Chondrocyte (in vitro differentiated cells): ENCODE data around the gene CTIF. TPM values are rescaled to one million over a fixed set of nuclear protein-coding genes. Genes with fewer than 3 reads are reported as not detected.

Source experiments
- DNase-seq: peaks from one replicate; pipeline ENCODE4 v3.0.0; 2021; ENCODE audit warnings: mixed read lengths, low spot score
- H3K27ac Mint-ChIP-seq: one replicate; pipeline ENCODE4 v1.8.0; 2021; ENCODE audit warnings: mild to moderate bottlenecking, moderate library complexity, mixed read lengths; ENCODE audit not compliant: unreplicated experiment
- H3K27me3 Mint-ChIP-seq: 2 replicates; pipeline ENCODE4 v1.8.0; 2021; ENCODE audit warnings: low read depth, mixed read lengths
- H3K36me3 Mint-ChIP-seq: 2 replicates; pipeline ENCODE4 v1.8.0; 2021; ENCODE audit warnings: low read depth, mixed read lengths
- H3K4me1 Mint-ChIP-seq: 2 replicates; pipeline ENCODE4 v1.8.0; 2021; ENCODE audit warnings: low read depth, mild to moderate bottlenecking, mixed read lengths
- H3K4me3 Mint-ChIP-seq: one replicate; pipeline ENCODE4 v1.8.0; 2021; ENCODE audit warnings: mild to moderate bottlenecking, moderate library complexity, mixed read lengths; ENCODE audit not compliant: unreplicated experiment
- H3K9me3 Mint-ChIP-seq: 2 replicates; pipeline ENCODE4 v1.8.0; 2021; ENCODE audit warnings: low read depth, mixed read lengths
- CTCF ChIP-seq: fragments of 200-600 bp; sonication (generic); IDR thresholded peaks from 2 replicates; pipeline ENCODE4 v1.5.0; 2021; ENCODE audit warnings: antibody characterized with exemption, mild to moderate bottlenecking, moderate library complexity
- total RNA-seq: library from RNA; stranded (reverse); gene quantifications from 3 replicates; pipeline ENCODE4 v1.2.1, GENCODE V29; 2021

Gene CTIF
- total RNA-seq, 1 donor from 2014 or later = 184 TPM

- DNase-seq = no peak
- no peak for TF ChIP-seq CTCF
- Mint-ChIP-seq H3K27me3 (no peaks in the 10 kb centered on the region), H3K4me3 (no peak overlapping the region), H3K9me3 (no peaks in the 10 kb centered on the region), H3K4me1 (peaks cover 21% of the 10 kb centered on the region), H3K27ac (no peak overlapping the region), H3K36me3 (peaks cover 41% of the 10 kb centered on the region)
Observed at GRCh38 chr18:48763719-48764100, 224.9 kb downstream of the CTIF start.

- DNase-seq = no peak
- H3K27me3 Mint-ChIP-seq = no peaks in the 10 kb centered on the region
- H3K27ac Mint-ChIP-seq = peak overlapping the region; percentile 77
- no peak for TF ChIP-seq CTCF
- peaks cover 30% of the 10 kb centered on the region for H3K4me1 Mint-ChIP-seq
- no peak overlapping the region for H3K4me3 Mint-ChIP-seq
- peaks cover 35% of the 10 kb centered on the region for H3K36me3 Mint-ChIP-seq
- no peaks in the 10 kb centered on the region for H3K9me3 Mint-ChIP-seq
Observed at GRCh38 chr18:48765053-48765452, 226.2 kb downstream of the CTIF start.

GRCh38 chr18:48766026-48766425 is 227.2 kb downstream of the CTIF start:
- peak overlapping the region; percentile 59 for H3K27ac Mint-ChIP-seq
- no peaks in the 10 kb centered on the region for H3K27me3 Mint-ChIP-seq
- H3K4me3 Mint-ChIP-seq = no peak overlapping the region
- H3K36me3 Mint-ChIP-seq = peaks cover 37% of the 10 kb centered on the region
- no peaks in the 10 kb centered on the region for H3K9me3 Mint-ChIP-seq
- peaks cover 30% of the 10 kb centered on the region for H3K4me1 Mint-ChIP-seq
- no peak for TF ChIP-seq CTCF
- DNase-seq = no peak

GRCh38 chr18:48766487-48766886 is 227.7 kb downstream of the CTIF start:
- Mint-ChIP-seq H3K27ac (peak overlapping the region; percentile 90), H3K4me1 (peaks cover 30% of the 10 kb centered on the region), H3K27me3 (no peaks in the 10 kb centered on the region), H3K36me3 (peaks cover 35% of the 10 kb centered on the region), H3K4me3 (no peak overlapping the region), H3K9me3 (no peaks in the 10 kb centered on the region)
- TF ChIP-seq CTCF = no peak
- no peak for DNase-seq

- Mint-ChIP-seq H3K4me1 (peaks cover 33% of the 10 kb centered on the region), H3K27ac (peak overlapping the region; percentile 90), H3K4me3 (no peak overlapping the region), H3K36me3 (peaks cover 35% of the 10 kb centered on the region), H3K27me3 (no peaks in the 10 kb centered on the region), H3K9me3 (no peaks in the 10 kb centered on the region)
- DNase-seq = no peak
- no peak for TF ChIP-seq CTCF
Observed at GRCh38 chr18:48767090-48767690, 228.4 kb downstream of the CTIF start.
